Right atrium auricular region (tissue), 2 donors: ENCODE results near the gene MARK1. TPM values are rescaled to one million over a fixed set of nuclear protein-coding genes. Genes with fewer than 3 reads are reported as not detected.

Source experiments
- DNase-seq: peaks from one replicate; pipeline ENCODE4 v3.0.0-alpha.2; 2019; ENCODE audit warnings: low spot score
- H3K27ac ChIP-seq, 2 donors: fragments of 200-600 bp; sonication (generic); 1 replicate in 1 of 2; 2 replicates in 1 of 2; pipeline ENCODE4 v1.5.1; 2016 to 2019
- H3K27me3 ChIP-seq, 2 donors: fragments of 200-600 bp; sonication (generic); one replicate each; pipeline versions ENCODE4 v1.5.1 to v1.6.0; 2017 to 2019
- H3K36me3 ChIP-seq: fragments of 200-600 bp; sonication (generic); one replicate; pipeline ENCODE4 v1.5.1; 2016
- H3K4me1 ChIP-seq, 2 donors: fragments of 200-600 bp; sonication (generic); one replicate each; pipeline versions ENCODE4 v1.5.1 to v1.6.0; 2017 to 2019
- H3K4me3 ChIP-seq, 2 donors: fragments of 200-600 bp; sonication (generic); 1 replicate in 1 of 2; 2 replicates in 1 of 2; pipeline ENCODE4 v1.5.1; 2017 to 2019; ENCODE audit warnings: mild to moderate bottlenecking in 1 of 2, moderate library complexity in 1 of 2
- H3K9me3 ChIP-seq, 2 donors: fragments of 200-600 bp; sonication (generic); one replicate each; pipeline ENCODE4 v1.5.1; 2019
- CTCF ChIP-seq, 2 donors: fragments of 200-600 bp; sonication (generic); IDR thresholded peaks; one replicate each; pipeline ENCODE4 v1.5.1; 2019; ENCODE audit warnings: antibody characterized with exemption in 2 of 2
- total RNA-seq, 2 donors: library from RNA; depleted of rRNA; stranded (reverse); fragments of >200 nt; gene quantifications; one replicate each; pipeline ENCODE4 v1.1.0, GENCODE V29; 2016

The MARK1 gene
- total RNA-seq, 2 donors from 2014 or later = 12.5 to 20.0 TPM

GRCh38 chr1:220710333-220710732 lies 182.4 kb downstream of the MARK1 start:
- Histone ChIP-seq H3K9me3 (no peaks in the 10 kb centered on the region), H3K36me3 (no peaks in the 10 kb centered on the region), H3K4me3 (no peak overlapping the region), H3K27ac (no peak overlapping the region), H3K27me3 (no peaks in the 10 kb centered on the region), H3K4me1 (peaks cover 0 to 7% of the 10 kb centered on the region in 2 donors)
- no peak for TF ChIP-seq CTCF (IDR thresholded peaks at IDR 0.05)
- no peak for DNase-seq

DNA sequence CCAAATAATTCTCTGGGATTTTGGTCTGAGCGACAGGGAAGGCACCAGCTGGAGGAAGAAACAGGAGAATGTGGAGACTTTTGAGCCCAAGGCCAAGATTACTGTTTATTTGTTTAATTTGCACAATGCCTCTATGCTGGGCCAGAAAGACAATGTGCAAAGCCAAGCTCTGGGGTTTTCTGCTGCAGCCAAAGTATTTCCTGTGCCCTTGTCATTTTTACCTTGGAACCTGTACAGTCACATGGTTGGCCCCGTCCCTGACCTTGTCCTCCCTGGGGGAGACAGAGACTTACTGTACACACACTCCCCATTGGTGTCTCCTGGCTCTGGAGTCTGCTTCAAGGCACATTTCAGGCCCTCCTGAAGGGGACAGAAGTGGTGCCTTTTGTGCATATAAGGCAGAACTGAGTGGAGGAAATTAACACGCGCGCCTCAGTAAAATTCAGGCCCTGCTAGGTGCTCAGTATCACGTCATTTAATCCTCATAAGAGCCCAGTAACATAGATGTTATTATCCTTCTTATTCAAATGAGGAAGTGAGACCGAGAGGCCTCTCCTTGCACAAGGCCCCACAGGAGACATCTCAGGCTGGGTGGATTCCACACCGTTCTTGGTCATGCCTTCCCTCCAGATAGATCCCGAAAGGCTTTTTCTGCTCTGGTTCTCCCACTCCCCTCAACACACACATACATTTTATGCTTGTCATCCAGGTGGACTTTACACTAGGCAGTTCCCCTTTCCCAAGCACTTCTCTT lies 183.3 kb downstream of the MARK1 start:
- Histone ChIP-seq H3K9me3 (no peaks in the 10 kb centered on the region), H3K27ac (no peak overlapping the region), H3K36me3 (no peaks in the 10 kb centered on the region), H3K4me1 (no peaks in the 10 kb centered on the region), H3K4me3 (no peak overlapping the region), H3K27me3 (no peaks in the 10 kb centered on the region)
- DNase-seq = no peak
- TF ChIP-seq CTCF (IDR thresholded peaks at IDR 0.05) = no peak

Other genes with a start within 250 kb of the MARK1 start
- gene C1orf115, start 162.2 kb downstream of the MARK1 start, total RNA-seq = 10 to 100 TPM; 19.2 to 19.8 TPM
- 10 to 100 TPM; 13.6 to 23.6 TPM for gene MTARC2, start 220.2 kb downstream of the MARK1 start, total RNA-seq